ENCODE data around the gene RUNX2. TPM values are rescaled to one million over a fixed set of nuclear protein-coding genes. Genes with fewer than 3 reads are reported as not detected.

The RUNX2 gene
- total RNA-seq, 1 donor from 2014 or later, result 26.1 TPM

DNA sequence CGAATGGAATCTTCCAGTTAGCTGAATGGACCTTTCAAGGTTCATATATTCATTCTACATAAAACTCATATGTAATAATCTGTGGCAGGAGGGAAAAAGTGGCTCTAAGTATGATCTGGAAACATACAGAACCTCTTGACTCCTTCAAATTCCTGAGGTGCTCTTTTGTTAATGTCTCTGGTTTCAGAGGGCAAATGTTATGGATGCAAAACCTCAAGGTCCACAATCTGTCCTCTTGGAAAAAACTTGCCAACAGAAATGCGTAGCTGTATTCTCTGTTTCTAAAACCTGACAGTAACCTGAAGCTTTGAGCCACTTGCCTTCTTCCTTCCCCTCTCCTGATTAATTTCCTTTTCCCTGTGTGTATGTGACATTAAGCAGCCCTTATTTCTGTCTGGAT, 130.5 kb downstream of the RUNX2 start:
- Histone ChIP-seq H2AFZ (ENCODE audit: low read depth, low read length) (no peak overlapping the region), H3K4me1 (ENCODE audit: insufficient read depth, low read length) (peaks cover 11% of the 10 kb centered on the region), H3K36me3 (ENCODE audit: insufficient read depth, low read length) (peaks cover 12% of the 10 kb centered on the region), H3K79me2 (ENCODE audit: insufficient read depth, low read length) (peaks cover 42% of the 10 kb centered on the region), H4K20me1 (ENCODE audit: insufficient read depth, low read length) (peaks cover 6% of the 10 kb centered on the region), H3K27me3 (ENCODE audit: insufficient read depth, low read length) (no peaks in the 10 kb centered on the region), H3K27ac (ENCODE audit: low read depth, low read length) (no peak overlapping the region), H3K9ac (ENCODE audit: low read length) (no peak overlapping the region), H3K4me3 (ENCODE audit: insufficient read depth, low read depth, low read length) (no peak overlapping the region), H3K9me3 (ENCODE audit: insufficient read depth, low read depth, low read length) (no peaks in the 10 kb centered on the region), H3K4me2 (ENCODE audit: low read length) (no peak overlapping the region)
- H3K4me1 Mint-ChIP-seq (ENCODE audit: low read depth, unreplicated experiment), result peaks cover 28% of the 10 kb centered on the region
- DNase-seq (ENCODE audit: low read depth) (no peak), FAIRE-seq (no peak)
- H3K36me3 Mint-ChIP-seq (ENCODE audit: low read depth, unreplicated experiment), result peaks cover 6% of the 10 kb centered on the region
- no peak overlapping the region for H3K27ac Mint-ChIP-seq (ENCODE audit: unreplicated experiment)
- H3K27me3 Mint-ChIP-seq (ENCODE audit: low read depth, unreplicated experiment), result no peaks in the 10 kb centered on the region
- TF ChIP-seq CTCF (IDR thresholded peaks at IDR 0.05; ENCODE audit: insufficient read depth, low read depth, low read length) (no peak), EZH2 (IDR thresholded peaks at IDR 0.05; ENCODE audit: insufficient read depth, low read length) (no peak)
- no peak overlapping the region for H3K4me3 Mint-ChIP-seq (ENCODE audit: unreplicated experiment)
- H3K9me3 Mint-ChIP-seq (ENCODE audit: unreplicated experiment), result no peaks in the 10 kb centered on the region

GRCh38 chr6:45460166-45460565, 132.0 kb downstream of the RUNX2 start:
- no peaks in the 10 kb centered on the region for H3K9me3 ChIP-seq (ENCODE audit: insufficient read depth, low read depth, low read length)
- no peak overlapping the region for H3K27ac ChIP-seq (ENCODE audit: low read depth, low read length)
- no peaks in the 10 kb centered on the region for H3K27me3 ChIP-seq (ENCODE audit: insufficient read depth, low read length)
- no peak for TF ChIP-seq EZH2 (IDR thresholded peaks at IDR 0.05; ENCODE audit: insufficient read depth, low read length)
- TF ChIP-seq CTCF (IDR thresholded peaks at IDR 0.05; ENCODE audit: insufficient read depth, low read depth, low read length), result no peak
- H3K79me2 ChIP-seq (ENCODE audit: insufficient read depth, low read length), result peaks cover 40% of the 10 kb centered on the region
- no peak overlapping the region for H3K4me3 ChIP-seq (ENCODE audit: insufficient read depth, low read depth, low read length)
- H3K9ac ChIP-seq (ENCODE audit: low read length), result no peak overlapping the region
- Mint-ChIP-seq H3K4me3 (ENCODE audit: unreplicated experiment) (no peak overlapping the region), H3K9me3 (ENCODE audit: unreplicated experiment) (no peaks in the 10 kb centered on the region), H3K4me1 (ENCODE audit: low read depth, unreplicated experiment) (peaks cover 28% of the 10 kb centered on the region), H3K36me3 (ENCODE audit: low read depth, unreplicated experiment) (peaks cover 6% of the 10 kb centered on the region), H3K27me3 (ENCODE audit: low read depth, unreplicated experiment) (no peaks in the 10 kb centered on the region), H3K27ac (ENCODE audit: unreplicated experiment) (no peak overlapping the region)
- H2AFZ ChIP-seq (ENCODE audit: low read depth, low read length), result no peak overlapping the region
- peaks cover 12% of the 10 kb centered on the region for H3K36me3 ChIP-seq (ENCODE audit: insufficient read depth, low read length)
- H3K4me1 ChIP-seq (ENCODE audit: insufficient read depth, low read length), result peaks cover 5% of the 10 kb centered on the region
- no peak overlapping the region for H3K4me2 ChIP-seq (ENCODE audit: low read length)
- H4K20me1 ChIP-seq (ENCODE audit: insufficient read depth, low read length), result peaks cover 6% of the 10 kb centered on the region
- FAIRE-seq, result no peak
- DNase-seq (ENCODE audit: low read depth), result no peak

DNA sequence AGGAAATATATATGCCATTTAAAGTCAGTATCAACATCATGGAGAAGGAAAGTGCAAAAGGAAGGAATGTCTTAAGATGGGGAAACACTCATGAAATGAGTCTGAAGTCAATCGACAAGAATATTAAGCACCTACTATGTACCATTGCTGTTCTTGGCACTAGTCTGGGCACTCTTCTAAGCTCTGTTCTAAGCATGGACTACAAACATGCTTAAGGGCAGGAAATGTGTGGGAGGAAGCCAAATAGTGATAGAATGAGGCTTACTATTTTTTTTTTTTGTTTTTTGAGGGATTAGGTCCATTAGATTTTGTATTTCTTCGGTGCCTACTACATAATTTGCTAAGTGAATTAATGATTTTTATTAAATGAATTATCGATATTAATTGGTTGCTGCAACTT, 133.4 kb downstream of the RUNX2 start:
- H3K4me2 ChIP-seq (ENCODE audit: low read length), result peak overlapping the region; percentile 2
- no peaks in the 10 kb centered on the region for H3K9me3 Mint-ChIP-seq (ENCODE audit: unreplicated experiment)
- H3K36me3 Mint-ChIP-seq (ENCODE audit: low read depth, unreplicated experiment), result peaks cover 8% of the 10 kb centered on the region

More for the DNA sequence above, 133.4 kb downstream of the RUNX2 start:
- Histone ChIP-seq H3K9ac (ENCODE audit: low read length) (no peak overlapping the region), H3K27me3 (ENCODE audit: insufficient read depth, low read length) (no peaks in the 10 kb centered on the region), H3K79me2 (ENCODE audit: insufficient read depth, low read length) (peaks cover 29% of the 10 kb centered on the region), H2AFZ (ENCODE audit: low read depth, low read length) (no peak overlapping the region), H3K4me1 (ENCODE audit: insufficient read depth, low read length) (peaks cover 5% of the 10 kb centered on the region), H4K20me1 (ENCODE audit: insufficient read depth, low read length) (peaks cover 6% of the 10 kb centered on the region), H3K9me3 (ENCODE audit: insufficient read depth, low read depth, low read length) (no peaks in the 10 kb centered on the region), H3K4me3 (ENCODE audit: insufficient read depth, low read depth, low read length) (no peak overlapping the region), H3K36me3 (ENCODE audit: insufficient read depth, low read length) (peaks cover 9% of the 10 kb centered on the region), H3K27ac (ENCODE audit: low read depth, low read length) (no peak overlapping the region)
- Mint-ChIP-seq H3K27ac (ENCODE audit: unreplicated experiment) (no peak overlapping the region), H3K4me3 (ENCODE audit: unreplicated experiment) (no peak overlapping the region), H3K4me1 (ENCODE audit: low read depth, unreplicated experiment) (peaks cover 29% of the 10 kb centered on the region), H3K27me3 (ENCODE audit: low read depth, unreplicated experiment) (no peaks in the 10 kb centered on the region)
- TF ChIP-seq CTCF (IDR thresholded peaks at IDR 0.05; ENCODE audit: insufficient read depth, low read depth, low read length) (no peak), EZH2 (IDR thresholded peaks at IDR 0.05; ENCODE audit: insufficient read depth, low read length) (no peak)
- DNase-seq (ENCODE audit: low read depth) (peak; percentile 39), FAIRE-seq (peak; percentile 75)
